Measurements from ENCODE around the gene KLHDC10.
"Not testable (repeated sequence)": the region's sequence is repeated elsewhere in the genome, so short reads cannot be mapped to it uniquely, and the experiment has no call there.

Gene KLHDC10

GRCh38 chr7:130047831-130048230 is 22.5 kb upstream of the KLHDC10 start:
- Histone ChIP-seq H3K9ac (no peak overlapping the region), H3K79me2 (ENCODE audit: insufficient read depth, low read depth) (0 out of 2 replicates have a peak, but pooled peaks cover 5% of the 10 kb centered on the region), H3K4me3 (IDR thresholded peaks at IDR 0.05; ENCODE audit: insufficient read depth, low read depth, low read length) (no peak overlapping the region), H3K4me1 (ENCODE audit: low read depth, poor library complexity, severe bottlenecking) (peaks cover 11% of the 10 kb centered on the region), H3K27ac (no peak overlapping the region), H3K27me3 (ENCODE audit: insufficient read depth, low read depth) (no peaks in the 10 kb centered on the region), H4K20me1 (ENCODE audit: insufficient read depth) (no peaks in the 10 kb centered on the region), H2AFZ (ENCODE audit: low read depth) (no peak overlapping the region), H3K4me2 (no peak overlapping the region), H3K36me3 (ENCODE audit: insufficient read depth) (no peaks in the 10 kb centered on the region)
- TF ChIP-seq CTCF (conservative IDR thresholded peaks at IDR 0.05; ENCODE audit: low read depth, low read length) = no peak

GRCh38 chr7:130048906-130049305 is 21.4 kb upstream of the KLHDC10 start:
- Histone ChIP-seq H3K9ac (no peak overlapping the region), H3K4me3 (IDR thresholded peaks at IDR 0.05; ENCODE audit: insufficient read depth, low read depth, low read length) (no peak overlapping the region), H3K27me3 (ENCODE audit: insufficient read depth, low read depth) (no peaks in the 10 kb centered on the region), H3K36me3 (ENCODE audit: insufficient read depth) (no peaks in the 10 kb centered on the region), H3K4me2 (no peak overlapping the region), H4K20me1 (ENCODE audit: insufficient read depth) (no peaks in the 10 kb centered on the region), H3K79me2 (ENCODE audit: insufficient read depth, low read depth) (0 out of 2 replicates have a peak, but pooled peaks cover 5% of the 10 kb centered on the region), H2AFZ (ENCODE audit: low read depth) (no peak overlapping the region), H3K27ac (no peak overlapping the region), H3K4me1 (ENCODE audit: low read depth, poor library complexity, severe bottlenecking) (peaks cover 11% of the 10 kb centered on the region)
- TF ChIP-seq CTCF (conservative IDR thresholded peaks at IDR 0.05; ENCODE audit: low read depth, low read length) = no peak

GRCh38 chr7:130052250-130052649 is 18.1 kb upstream of the KLHDC10 start:
- not testable (repeated sequence) for H3K36me3 ChIP-seq (ENCODE audit: insufficient read depth); H2AFZ ChIP-seq (ENCODE audit: low read depth); H4K20me1 ChIP-seq (ENCODE audit: insufficient read depth); H3K9ac ChIP-seq; H3K27ac ChIP-seq; H3K27me3 ChIP-seq (ENCODE audit: insufficient read depth, low read depth); H3K4me2 ChIP-seq; H3K79me2 ChIP-seq (ENCODE audit: insufficient read depth, low read depth); H3K4me3 ChIP-seq (IDR thresholded peaks at IDR 0.05; ENCODE audit: insufficient read depth, low read depth, low read length)
- H3K4me1 ChIP-seq (ENCODE audit: low read depth, poor library complexity, severe bottlenecking) = peaks cover 11% of the 10 kb centered on the region

- H3K27ac ChIP-seq; H3K79me2 ChIP-seq (ENCODE audit: insufficient read depth, low read depth): not testable (repeated sequence)
Observed at GRCh38 chr7:130055198-130055597, 15.1 kb upstream of the KLHDC10 start.

GRCh38 chr7:130062246-130062645 is 8.1 kb upstream of the KLHDC10 start:
- Histone ChIP-seq H3K9ac (no peak overlapping the region), H3K4me3 (IDR thresholded peaks at IDR 0.05; ENCODE audit: insufficient read depth, low read depth, low read length) (no peak overlapping the region), H3K27me3 (ENCODE audit: insufficient read depth, low read depth) (no peaks in the 10 kb centered on the region), H3K4me2 (no peak overlapping the region), H3K36me3 (ENCODE audit: insufficient read depth) (no peaks in the 10 kb centered on the region), H3K79me2 (ENCODE audit: insufficient read depth, low read depth) (no peaks in the 10 kb centered on the region), H2AFZ (ENCODE audit: low read depth) (no peak overlapping the region), H3K4me1 (ENCODE audit: low read depth, poor library complexity, severe bottlenecking) (peaks cover 4% of the 10 kb centered on the region), H3K27ac (no peak overlapping the region), H4K20me1 (ENCODE audit: insufficient read depth) (no peaks in the 10 kb centered on the region)
- TF ChIP-seq CTCF (conservative IDR thresholded peaks at IDR 0.05; ENCODE audit: low read depth, low read length) = no peak

More at GRCh38 chr7:130055198-130055597, 15.1 kb upstream of the KLHDC10 start:
- not testable (repeated sequence) for H3K9ac ChIP-seq; H3K27me3 ChIP-seq (ENCODE audit: insufficient read depth, low read depth); H3K4me1 ChIP-seq (ENCODE audit: low read depth, poor library complexity, severe bottlenecking); H2AFZ ChIP-seq (ENCODE audit: low read depth); H3K36me3 ChIP-seq (ENCODE audit: insufficient read depth); H3K4me3 ChIP-seq (IDR thresholded peaks at IDR 0.05; ENCODE audit: insufficient read depth, low read depth, low read length); H4K20me1 ChIP-seq (ENCODE audit: insufficient read depth); H3K4me2 ChIP-seq
